Endothelial cell of umbilical vein (primary cell): ENCODE data around the gene LCT.

Experiments
- CTCF ChIP-seq, 2 donors: IDR thresholded peaks; 1 replicate in 1 of 2; 2 replicates in 1 of 2; pipeline ENCODE4 v1.5.1; 2011; ENCODE audit warnings: low read length in 2 of 2, mild to moderate bottlenecking in 2 of 2, moderate library complexity in 2 of 2, control low read depth in 1 of 2, inconsistent platforms in 1 of 2, low read depth in 1 of 2; ENCODE audit not compliant: insufficient read depth in 1 of 2; ENCODE audit errors: extremely low read depth in 1 of 2
- EZH2 ChIP-seq: IDR thresholded peaks from 2 replicates; pipeline ENCODE4 v1.6.1; 2012; ENCODE audit warnings: borderline replicate concordance, low read depth, mild to moderate bottlenecking, moderate library complexity, low read length, inconsistent platforms; ENCODE audit not compliant: severe bottlenecking
- GATA2 ChIP-seq: IDR thresholded peaks from 2 replicates; pipeline ENCODE4 v1.7.0; 2011; ENCODE audit warnings: low read depth, mild to moderate bottlenecking, moderate library complexity, mixed read lengths, low read length; ENCODE audit not compliant: insufficient read length, insufficient read depth
- JUN ChIP-seq: IDR thresholded peaks from 2 replicates; pipeline ENCODE4 v1.6.1; 2011; ENCODE audit warnings: borderline replicate concordance, low read depth; ENCODE audit not compliant: insufficient read length, insufficient read depth
- POLR2A ChIP-seq: IDR thresholded peaks from 2 replicates; pipeline ENCODE4 v1.6.1; 2012; ENCODE audit warnings: low read depth, mild to moderate bottlenecking, control low read depth, low read length
- POLR2AphosphoS5 ChIP-seq: IDR thresholded peaks from 2 replicates; pipeline ENCODE4 v1.6.1; 2012; ENCODE audit warnings: low read depth, mild to moderate bottlenecking, control low read depth, low read length, moderate library complexity; ENCODE audit not compliant: insufficient read depth
- TF ChIP-seq, protein P1 (sequence below): IDR thresholded peaks from 2 replicates; pipeline ENCODE4 v1.6.1; 2011; ENCODE audit not compliant: insufficient read depth, insufficient read length

GRCh38 chr2:135741043-135741394 is 96.0 kb downstream of the LCT start:
- TF ChIP-seq EZH2 (no peak), CTCF (IDR thresholded peaks at IDR 0.05; ENCODE audit: extremely low read depth in 1 of 2, insufficient read depth in 1 of 2, low read depth in 1 of 2, low read length in 2 of 2) (no peak), POLR2A (no peak), POLR2AphosphoS5 (no peak), JUN (no peak), GATA2 (no peak)
- TF ChIP-seq, protein P1, sequence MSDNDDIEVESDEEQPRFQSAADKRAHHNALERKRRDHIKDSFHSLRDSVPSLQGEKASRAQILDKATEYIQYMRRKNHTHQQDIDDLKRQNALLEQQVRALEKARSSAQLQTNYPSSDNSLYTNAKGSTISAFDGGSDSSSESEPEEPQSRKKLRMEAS = no peak
